Measurements from ENCODE around the gene PSMB10.
"Not testable (repeated sequence)": the region's sequence is repeated elsewhere in the genome, so short reads cannot be mapped to it uniquely, and the experiment has no call there.

The PSMB10 gene

GRCh38 chr16:67941469-67942199, 5.0 kb upstream of the PSMB10 start:
- no peak for DNase-seq

- DNase-seq: peak; percentile 12
Measured at GRCh38 chr16:67940446-67941089, 3.9 kb upstream of the PSMB10 start.

GRCh38 chr16:67939507-67940445, 3.1 kb upstream of the PSMB10 start:
- no peak for DNase-seq

- not testable (repeated sequence) for DNase-seq
Measured at GRCh38 chr16:67937713-67938112, 1.1 kb upstream of the PSMB10 start.

- DNase-seq: peak; percentile 95
Measured at GRCh38 chr16:67936880-67937605, 393 bp upstream of the PSMB10 start.

GRCh38 chr16:67935402-67936123, 1.1 kb downstream of the PSMB10 start:
- DNase-seq: peak; percentile 98

- no peak for DNase-seq
Measured at GRCh38 chr16:67935101-67935401, 1.6 kb downstream of the PSMB10 start.

- DNase-seq: no peak
Measured at GRCh38 chr16:67934306-67935100, 2.1 kb downstream of the PSMB10 start.

- no peak for DNase-seq
Measured at GRCh38 chr16:67933805-67934204, 2.8 kb downstream of the PSMB10 start.

- no peak for DNase-seq
Measured at GRCh38 chr16:67932462-67932840, 4.2 kb downstream of the PSMB10 start.

GRCh38 chr16:67931712-67932461, 4.8 kb downstream of the PSMB10 start, which contains the start of gene CTRL:
TSS of gene CTRL (minus strand) at chr16:67931862. CDS start at chr16:67931852, 10 bp downstream.
- DNase-seq: no peak

GRCh38 chr16:67930678-67931211, 5.9 kb downstream of the PSMB10 start:
- no peak for DNase-seq

- no peak for DNase-seq
Measured at GRCh38 chr16:67930191-67930590, 6.5 kb downstream of the PSMB10 start.

GRCh38 chr16:67928561-67929364, 7.9 kb downstream of the PSMB10 start:
- DNase-seq: peak; percentile 81

- DNase-seq: no peak
Measured at GRCh38 chr16:67928147-67928546, 8.5 kb downstream of the PSMB10 start.

GRCh38 chr16:67927131-67927941, 9.3 kb downstream of the PSMB10 start:
- no peak for DNase-seq

GRCh38 chr16:67926181-67926750, 10.4 kb downstream of the PSMB10 start:
- no peak for DNase-seq
